Embryonic facial prominence (tissue), 1 donor: ENCODE data around the gene CENPM.

ENCODE experiments used
- DNase-seq: peaks from one replicate; pipeline ENCODE4 v3.0.0-alpha.2; 2016; ENCODE audit errors: extremely low spot score

The CENPM gene

GRCh38 chr22:41946629-41947423, at the start of gene CENPM:
Gene CENPM, minus strand, starts transcription at chr22:41947152. Its CDS starts 76 bp downstream, at chr22:41947076.
- peak; percentile 88 for DNase-seq

GRCh38 chr22:41995211-41995610, 48.3 kb upstream of the CENPM start:
- DNase-seq, result no peak

- DNase-seq, result no peak
These were observed 45.5 kb upstream of the CENPM start for GRCh38 chr22:41992496-41992895.

- DNase-seq, result no peak
These were observed 44.2 kb upstream of the CENPM start for GRCh38 chr22:41991111-41991510.

- no peak for DNase-seq
These were observed 42.3 kb upstream of the CENPM start for GRCh38 chr22:41989246-41989645.

GRCh38 chr22:41987276-41987675, 40.3 kb upstream of the CENPM start:
- no peak for DNase-seq

- no peak for DNase-seq
These were observed 36.8 kb upstream of the CENPM start for GRCh38 chr22:41983513-41984405.

GRCh38 chr22:41982865-41983264, 35.9 kb upstream of the CENPM start:
- DNase-seq, result no peak

- no peak for DNase-seq
These were observed 32.7 kb upstream of the CENPM start for GRCh38 chr22:41979423-41980250.

GRCh38 chr22:41978732-41979131, 31.8 kb upstream of the CENPM start:
- DNase-seq, result no peak

GRCh38 chr22:41976961-41977566, 30.1 kb upstream of the CENPM start:
- DNase-seq, result no peak

- DNase-seq, result no peak
These were observed 29.3 kb upstream of the CENPM start for GRCh38 chr22:41976070-41976901.

GRCh38 chr22:41975299-41976069, 28.5 kb upstream of the CENPM start:
- DNase-seq, result no peak

- DNase-seq, result no peak
These were observed 27.8 kb upstream of the CENPM start for GRCh38 chr22:41974691-41975290.

- no peak for DNase-seq
These were observed 24.5 kb upstream of the CENPM start for GRCh38 chr22:41971431-41971830.

GRCh38 chr22:41970601-41971000, 23.6 kb upstream of the CENPM start:
- DNase-seq, result no peak

GRCh38 chr22:41969110-41969646, 22.2 kb upstream of the CENPM start, which contains the start of gene SEPTIN3:
Gene SEPTIN3, plus strand, starts transcription at chr22:41969443. Its CDS starts 2,050 bp downstream, at chr22:41971493.
- DNase-seq, result no peak

- no peak for DNase-seq
These were observed 21.6 kb upstream of the CENPM start for GRCh38 chr22:41968601-41969000.
